ENCODE data around the gene RNF220.

DNA sequence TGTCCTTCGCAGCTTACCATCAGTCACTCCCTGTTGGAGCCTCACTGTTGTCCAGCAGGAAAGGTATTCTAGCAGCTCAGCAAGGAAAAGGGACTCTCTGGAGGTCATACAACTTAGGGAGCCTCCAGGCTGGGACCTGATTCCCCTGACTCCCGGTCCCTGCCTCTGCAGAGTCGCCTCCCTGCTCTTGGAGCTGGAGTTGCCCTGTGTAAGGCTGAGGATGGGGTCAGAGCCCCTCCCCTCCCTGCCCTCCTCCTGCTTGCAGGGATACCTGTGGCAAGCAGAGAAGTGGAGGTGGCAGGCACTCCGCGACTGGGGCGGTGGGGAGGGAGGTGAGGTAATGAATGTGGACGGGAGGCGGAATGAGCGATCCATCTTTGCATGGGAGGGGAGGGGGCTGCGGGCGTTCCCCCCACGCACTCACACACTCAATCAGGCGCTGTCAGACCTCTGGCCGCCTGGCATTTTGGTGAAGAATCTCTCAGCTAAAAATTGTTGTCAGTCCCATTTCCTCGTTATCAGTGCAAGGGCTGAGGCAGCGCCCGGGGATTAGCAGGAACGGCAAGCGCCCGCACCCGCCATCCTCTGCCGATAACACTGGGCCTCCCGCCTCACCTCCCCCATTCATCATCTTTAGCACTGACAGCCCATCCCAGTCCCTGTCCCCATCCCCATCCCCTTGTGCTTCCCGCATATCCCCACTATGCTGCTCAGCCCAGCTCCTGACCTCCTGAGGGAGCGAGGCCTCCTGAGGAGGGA is 204.9 kb downstream of the RNF220 start:
- TF ChIP-seq, protein P1, sequence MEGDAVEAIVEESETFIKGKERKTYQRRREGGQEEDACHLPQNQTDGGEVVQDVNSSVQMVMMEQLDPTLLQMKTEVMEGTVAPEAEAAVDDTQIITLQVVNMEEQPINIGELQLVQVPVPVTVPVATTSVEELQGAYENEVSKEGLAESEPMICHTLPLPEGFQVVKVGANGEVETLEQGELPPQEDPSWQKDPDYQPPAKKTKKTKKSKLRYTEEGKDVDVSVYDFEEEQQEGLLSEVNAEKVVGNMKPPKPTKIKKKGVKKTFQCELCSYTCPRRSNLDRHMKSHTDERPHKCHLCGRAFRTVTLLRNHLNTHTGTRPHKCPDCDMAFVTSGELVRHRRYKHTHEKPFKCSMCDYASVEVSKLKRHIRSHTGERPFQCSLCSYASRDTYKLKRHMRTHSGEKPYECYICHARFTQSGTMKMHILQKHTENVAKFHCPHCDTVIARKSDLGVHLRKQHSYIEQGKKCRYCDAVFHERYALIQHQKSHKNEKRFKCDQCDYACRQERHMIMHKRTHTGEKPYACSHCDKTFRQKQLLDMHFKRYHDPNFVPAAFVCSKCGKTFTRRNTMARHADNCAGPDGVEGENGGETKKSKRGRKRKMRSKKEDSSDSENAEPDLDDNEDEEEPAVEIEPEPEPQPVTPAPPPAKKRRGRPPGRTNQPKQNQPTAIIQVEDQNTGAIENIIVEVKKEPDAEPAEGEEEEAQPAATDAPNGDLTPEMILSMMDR (conservative IDR thresholded peaks at IDR 0.05) = no peak
- no peak for TF ChIP-seq ZFX (IDR thresholded peaks at IDR 0.05)

Data from C4-2B (cell line).